ENCODE measurements around the gene SETD1A. TPM values are rescaled to one million over a fixed set of nuclear protein-coding genes. Genes with fewer than 3 reads are reported as not detected.

Gene SETD1A
- total RNA-seq (2014; rRNA removed; shearing (Covaris generic)), result 0.60 and 2.2 TPM in 2 replicates

- H3K27ac ChIP-seq, result peak within 1 kb of the TSS; percentile 96
- peak within 1 kb of the TSS; percentile 96 for H3K4me3 ChIP-seq
- peaks cover 47% of the 10 kb centered on the region for H3K36me3 ChIP-seq
- peak; percentile 97 for DNase-seq (ENCODE audit: low read depth in 1 of 2, low spot score in 2 of 2)
- no peaks in the 10 kb centered on the region for H3K9me3 ChIP-seq (replicated peaks)
- no peaks in the 10 kb centered on the region for H3K27me3 ChIP-seq (replicated peaks)
- peaks cover 14% of the 10 kb centered on the region for H3K4me1 ChIP-seq (replicated peaks)
Measured at GRCh38 chr16:30957456-30958174, at the start of gene SETD1A. TSS of gene SETD1A (plus strand) at chr16:30957754. CDS start at chr16:30958732, 978 bp downstream.

DNA sequence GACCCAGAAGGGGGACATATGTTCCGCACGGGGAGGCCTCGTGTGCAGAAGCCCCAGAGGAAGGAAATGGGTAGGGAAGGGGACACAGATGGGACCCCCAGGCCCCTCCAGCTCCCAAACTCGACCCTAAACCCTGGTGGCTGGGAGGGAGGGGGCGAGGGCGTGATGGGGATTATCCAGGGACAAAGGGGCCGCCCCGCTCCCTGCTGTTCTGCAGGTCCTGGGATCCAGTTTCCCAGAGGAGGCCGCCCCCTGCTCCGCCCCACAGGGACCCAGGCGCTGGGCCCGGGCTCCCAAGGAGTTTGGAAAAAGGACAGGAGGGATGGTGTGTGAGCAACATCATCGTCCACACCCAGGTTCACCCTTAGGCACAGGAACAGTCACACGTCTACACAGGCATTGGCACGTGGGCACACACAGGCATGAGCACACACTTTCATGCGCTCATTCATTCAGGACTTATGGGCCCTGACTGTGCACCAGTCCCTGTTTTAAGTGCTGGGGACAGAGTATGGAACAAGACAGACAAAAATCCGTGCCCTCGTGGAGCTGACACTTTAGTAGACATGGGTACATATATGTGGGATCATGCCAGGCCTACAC is 47.0 kb upstream of the SETD1A start:
- H3K36me3 ChIP-seq, result no peaks in the 10 kb centered on the region
- no peak overlapping the region for H3K27ac ChIP-seq
- DNase-seq (ENCODE audit: low read depth in 1 of 2, low spot score in 2 of 2), result no peak
- no peaks in the 10 kb centered on the region for H3K27me3 ChIP-seq (replicated peaks)
- no peak overlapping the region for H3K4me3 ChIP-seq
- no peaks in the 10 kb centered on the region for H3K4me1 ChIP-seq (replicated peaks)
- no peaks in the 10 kb centered on the region for H3K9me3 ChIP-seq (replicated peaks)

DNA sequence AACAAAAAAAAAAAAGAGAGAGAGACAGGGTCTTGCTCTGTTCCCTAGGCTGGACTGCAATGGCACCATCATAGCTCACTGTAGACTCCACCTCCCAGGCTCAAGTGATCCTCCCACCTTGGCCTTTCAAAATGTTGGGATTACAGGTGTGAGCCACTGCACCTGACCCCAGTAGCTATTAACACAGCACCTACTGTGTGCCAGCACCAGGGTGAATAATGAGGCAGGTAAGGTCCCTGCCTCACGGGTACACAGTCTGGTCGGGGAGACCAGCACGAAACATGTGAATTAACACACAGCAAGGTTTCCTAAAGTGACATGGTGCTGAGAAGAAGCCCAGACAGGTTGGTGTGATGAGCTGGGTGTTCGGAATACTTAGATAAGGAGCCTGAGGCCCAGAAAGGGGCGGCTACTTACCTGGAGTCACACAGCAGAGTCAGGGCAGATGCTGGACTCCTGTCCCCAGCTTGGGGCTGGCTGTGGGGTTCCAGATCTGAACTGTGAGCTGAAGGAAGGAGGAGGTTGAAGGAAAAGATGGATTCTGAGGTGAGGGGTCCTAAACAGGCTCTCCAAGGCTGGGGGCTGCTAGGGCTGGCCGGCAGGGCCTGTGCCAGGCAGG is 44.7 kb upstream of the SETD1A start:
- H3K4me3 ChIP-seq, result no peak overlapping the region
- no peaks in the 10 kb centered on the region for H3K9me3 ChIP-seq (replicated peaks)
- H3K27ac ChIP-seq, result no peak overlapping the region
- no peaks in the 10 kb centered on the region for H3K36me3 ChIP-seq
- no peak for DNase-seq (ENCODE audit: low read depth in 1 of 2, low spot score in 2 of 2)
- H3K4me1 ChIP-seq (replicated peaks), result no peaks in the 10 kb centered on the region
- no peaks in the 10 kb centered on the region for H3K27me3 ChIP-seq (replicated peaks)

DNA sequence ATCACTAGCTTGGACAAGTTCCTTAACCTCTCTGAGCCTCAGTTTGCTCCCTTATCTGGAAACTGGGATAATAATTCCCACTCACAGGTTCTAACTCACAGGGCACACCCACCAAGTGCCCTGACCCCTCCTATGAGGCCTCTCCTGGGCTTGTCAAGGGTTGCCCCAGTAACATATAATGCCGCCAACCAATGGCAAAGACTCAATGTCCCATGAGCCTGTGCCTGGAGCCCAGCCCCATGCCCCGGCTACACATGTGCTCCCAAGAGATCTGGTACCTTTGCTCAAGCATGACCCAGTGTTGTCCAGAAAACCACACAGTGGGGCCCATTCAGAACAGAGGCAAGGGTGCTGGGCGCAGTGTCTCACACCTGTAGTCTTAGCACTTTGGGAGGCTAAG is 42.7 kb upstream of the SETD1A start:
- Histone ChIP-seq H3K27ac (no peak overlapping the region), H3K27me3 (replicated peaks) (no peaks in the 10 kb centered on the region), H3K4me1 (replicated peaks) (no peaks in the 10 kb centered on the region), H3K9me3 (replicated peaks) (no peaks in the 10 kb centered on the region), H3K36me3 (no peaks in the 10 kb centered on the region), H3K4me3 (no peak overlapping the region)
- no peak for DNase-seq (ENCODE audit: low read depth in 1 of 2, low spot score in 2 of 2)

GRCh38 chr16:30918614-30919013 is 38.9 kb upstream of the SETD1A start:
- no peak overlapping the region for H3K4me3 ChIP-seq
- no peaks in the 10 kb centered on the region for H3K4me1 ChIP-seq (replicated peaks)
- no peaks in the 10 kb centered on the region for H3K27me3 ChIP-seq (replicated peaks)
- no peaks in the 10 kb centered on the region for H3K36me3 ChIP-seq
- no peaks in the 10 kb centered on the region for H3K9me3 ChIP-seq (replicated peaks)
- no peak overlapping the region for H3K27ac ChIP-seq
- no peak for DNase-seq (ENCODE audit: low read depth in 1 of 2, low spot score in 2 of 2)

GRCh38 chr16:30920891-30921290 is 36.7 kb upstream of the SETD1A start:
- Histone ChIP-seq H3K27me3 (replicated peaks) (no peaks in the 10 kb centered on the region), H3K9me3 (replicated peaks) (no peaks in the 10 kb centered on the region), H3K4me1 (replicated peaks) (no peaks in the 10 kb centered on the region), H3K27ac (no peak overlapping the region), H3K4me3 (no peak overlapping the region), H3K36me3 (no peaks in the 10 kb centered on the region)
- DNase-seq (ENCODE audit: low read depth in 1 of 2, low spot score in 2 of 2), result no peak

GRCh38 chr16:30921459-30921747 is 36.2 kb upstream of the SETD1A start:
- no peaks in the 10 kb centered on the region for H3K36me3 ChIP-seq
- H3K27me3 ChIP-seq (replicated peaks), result no peaks in the 10 kb centered on the region
- H3K9me3 ChIP-seq (replicated peaks), result no peaks in the 10 kb centered on the region
- no peak overlapping the region for H3K27ac ChIP-seq
- peak overlapping the region; percentile 57 for H3K4me3 ChIP-seq
- no peak for DNase-seq (ENCODE audit: low read depth in 1 of 2, low spot score in 2 of 2)
- no peaks in the 10 kb centered on the region for H3K4me1 ChIP-seq (replicated peaks)

GRCh38 chr16:30921748-30922419 is 35.7 kb upstream of the SETD1A start:
- H3K4me3 ChIP-seq, result peak overlapping the region; percentile 57
- H3K9me3 ChIP-seq (replicated peaks), result no peaks in the 10 kb centered on the region
- H3K36me3 ChIP-seq, result peaks cover 2% of the 10 kb centered on the region; the same call in 1 of the 2 replicates
- no peaks in the 10 kb centered on the region for H3K27me3 ChIP-seq (replicated peaks)
- DNase-seq (ENCODE audit: low read depth in 1 of 2, low spot score in 2 of 2), result peak; percentile 89 to 93
- H3K4me1 ChIP-seq (replicated peaks), result no peaks in the 10 kb centered on the region
- peak overlapping the region; percentile 42 for H3K27ac ChIP-seq

DNA sequence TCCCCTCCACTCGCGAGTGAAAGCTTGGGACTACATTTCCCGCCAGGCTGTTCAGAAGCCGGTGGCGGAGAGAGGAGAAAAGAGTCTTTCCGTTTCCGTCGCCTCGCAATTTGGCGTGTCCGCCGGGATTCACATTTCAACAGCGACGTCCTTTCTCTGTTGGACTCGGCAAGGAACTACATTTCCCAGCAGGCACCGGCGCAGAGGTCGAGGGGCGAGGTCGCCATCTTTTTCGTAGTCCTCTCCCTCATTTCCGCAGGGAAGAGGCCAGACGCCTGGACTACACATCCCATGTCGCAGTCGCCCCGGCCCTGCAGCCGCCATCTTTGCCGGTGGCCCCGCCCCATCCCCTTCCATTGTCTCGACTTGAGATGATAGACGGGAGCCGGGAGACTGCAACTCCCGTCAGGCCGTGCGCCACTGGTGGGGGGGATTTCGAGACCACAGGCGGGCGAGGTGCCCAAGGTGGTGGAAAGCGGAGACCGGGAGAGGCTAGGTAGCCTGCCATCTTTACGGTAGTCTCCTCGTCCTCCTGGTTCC is 35.1 kb upstream of the SETD1A start:
- peak overlapping the region; percentile 80 for H3K27ac ChIP-seq
- peak; percentile 100 for DNase-seq (ENCODE audit: low read depth in 1 of 2, low spot score in 2 of 2)
- H3K4me1 ChIP-seq (replicated peaks), result no peaks in the 10 kb centered on the region
- peak overlapping the region; percentile 57 for H3K4me3 ChIP-seq
- no peaks in the 10 kb centered on the region for H3K9me3 ChIP-seq (replicated peaks)
- H3K27me3 ChIP-seq (replicated peaks), result no peaks in the 10 kb centered on the region
- H3K36me3 ChIP-seq, result peaks cover 7% of the 10 kb centered on the region

DNA sequence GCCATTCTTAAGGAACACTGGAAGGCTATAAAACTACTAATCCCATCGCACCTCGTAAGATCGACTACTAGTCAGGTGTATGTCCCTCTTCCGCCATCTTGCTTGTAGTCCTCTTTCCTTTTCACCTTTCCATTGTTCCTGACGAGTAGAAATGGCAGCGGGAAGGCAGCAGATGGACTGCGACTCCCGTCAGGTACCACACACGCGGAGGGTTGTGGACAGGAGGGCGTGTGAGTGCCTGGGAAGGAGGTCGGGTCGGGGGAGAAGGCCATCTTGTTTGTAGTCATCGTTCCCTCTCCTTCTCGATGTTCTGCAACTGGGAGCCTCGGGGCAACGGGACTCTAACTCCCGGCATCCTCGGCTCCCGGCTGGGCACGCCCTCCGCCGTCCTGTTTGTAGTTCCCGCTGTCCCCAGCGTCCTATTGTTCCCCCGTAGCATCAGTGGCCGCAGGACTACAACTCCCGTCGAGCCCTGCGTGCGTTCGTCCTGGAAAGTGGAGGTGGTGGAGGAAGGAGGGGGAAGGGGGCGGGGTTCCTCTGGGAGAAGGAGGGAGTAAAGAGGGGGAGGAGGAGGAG is 34.5 kb upstream of the SETD1A start:
- Histone ChIP-seq H3K27me3 (replicated peaks) (no peaks in the 10 kb centered on the region), H3K9me3 (replicated peaks) (no peaks in the 10 kb centered on the region), H3K4me1 (replicated peaks) (no peaks in the 10 kb centered on the region), H3K4me3 (peak overlapping the region; percentile 57), H3K27ac (peak overlapping the region; percentile 80), H3K36me3 (peaks cover 10% of the 10 kb centered on the region)
- DNase-seq (ENCODE audit: low read depth in 1 of 2, low spot score in 2 of 2), result peak; percentile 99 to 100

- H3K27me3 ChIP-seq (replicated peaks), result no peaks in the 10 kb centered on the region
- DNase-seq (ENCODE audit: low read depth in 1 of 2, low spot score in 2 of 2), result no peak
Measured at GRCh38 chr16:30923554-30924075, 33.9 kb upstream of the SETD1A start, which contains the start of gene FBXL19. TSS of gene FBXL19 (plus strand) at chr16:30923572. CDS start at chr16:30925755, 2,183 bp downstream.

GRCh38 chr16:30924076-30924912 is 33.3 kb upstream of the SETD1A start:
- DNase-seq (ENCODE audit: low read depth in 1 of 2, low spot score in 2 of 2), result no peak
- H3K27me3 ChIP-seq (replicated peaks), result no peaks in the 10 kb centered on the region
- no peaks in the 10 kb centered on the region for H3K9me3 ChIP-seq (replicated peaks)
- no peaks in the 10 kb centered on the region for H3K4me1 ChIP-seq (replicated peaks)
- H3K4me3 ChIP-seq, result peak overlapping the region; percentile 57
- H3K36me3 ChIP-seq, result peaks cover 10% of the 10 kb centered on the region
- no peak overlapping the region for H3K27ac ChIP-seq

More at GRCh38 chr16:30923554-30924075, 33.9 kb upstream of the SETD1A start, which contains the start of gene FBXL19:
- peaks cover 10% of the 10 kb centered on the region for H3K36me3 ChIP-seq
- H3K4me1 ChIP-seq (replicated peaks), result no peaks in the 10 kb centered on the region
- H3K27ac ChIP-seq, result peak within 1 kb of the TSS; percentile 80
- no peaks in the 10 kb centered on the region for H3K9me3 ChIP-seq (replicated peaks)
- peak within 1 kb of the TSS; percentile 57 for H3K4me3 ChIP-seq

Data from SJSA1 (cell line).